Activated CD8-positive, alpha-beta memory T cell treated with anti-CD3 and anti-CD28 coated beads, Interleukin-2, amount 10 ng/mL, durations not matched to agents 7 days and 5 days (primary cell): ENCODE measurements around the gene ANKRD23. TPM values are rescaled to one million over a fixed set of nuclear protein-coding genes. Genes with fewer than 3 reads are reported as not detected.
"Not testable (repeated sequence)": the region's sequence is repeated elsewhere in the genome, so short reads cannot be mapped to it uniquely, and the experiment has no call there.

ENCODE experiments used
- ATAC-seq: fragments of 150-1000 bp; cut with Tn5 transposase; one replicate; pipeline ENCODE4 v1.10.0; 2021; ENCODE audit warnings: moderate library complexity
- CTCF ChIA-PET: fragments of 350-600 bp; sonication (Branson Sonifier 250); formaldehyde crosslinking; loops from one replicate; lab custom pipeline; 2021; ENCODE audit warnings: antibody characterized with exemption; lab: Charles Lee
- DNase-seq: peaks from one replicate; pipeline ENCODE4 v3.0.0-alpha.2; 2020
- H3K27ac Mint-ChIP-seq: one replicate; pipeline ENCODE4 v1.8.0; 2021; ENCODE audit warnings: mild to moderate bottlenecking, mixed read lengths
- H3K27me3 Mint-ChIP-seq: one replicate; pipeline ENCODE4 v1.8.0; 2021; ENCODE audit warnings: mixed read lengths
- H3K36me3 Mint-ChIP-seq: one replicate; pipeline ENCODE4 v1.8.0; 2021; ENCODE audit warnings: mild to moderate bottlenecking, mixed read lengths
- H3K4me1 Mint-ChIP-seq: one replicate; pipeline ENCODE4 v1.8.0; 2021; ENCODE audit warnings: mixed read lengths
- H3K4me3 Mint-ChIP-seq: one replicate; pipeline ENCODE4 v1.8.0; 2021; ENCODE audit warnings: mild to moderate bottlenecking, moderate library complexity, mixed read lengths
- H3K9me3 Mint-ChIP-seq: one replicate; pipeline ENCODE4 v1.8.0; 2022; ENCODE audit warnings: low read depth, mixed read lengths
- total RNA-seq, 2 experiments: library from RNA; stranded (reverse); gene quantifications; one replicate each; pipeline ENCODE4 v1.2.3, GENCODE V29; 2021

ANKRD23 gene
- 10 to 100 TPM; 10.4 to 14.8 TPM for total RNA-seq

GRCh38 chr2:96843538-96844268, at the start of gene ANKRD23:
Gene ANKRD23, minus strand, starts transcription at chr2:96844021. Its CDS starts 29 bp downstream, at chr2:96843992.
- H3K4me1 Mint-ChIP-seq, result peaks cover 27% of the 10 kb centered on the region
- H3K27me3 Mint-ChIP-seq, result no peaks in the 10 kb centered on the region
- ATAC-seq (no peak), DNase-seq (no peak)
- CTCF ChIA-PET, result interaction anchor here (2.2 kb wide), 1 partner anchor 13 kb away, joined by 12 read pairs; the partner anchor contains the start of gene ANKRD39
- no peaks in the 10 kb centered on the region for H3K9me3 Mint-ChIP-seq
- H3K27ac Mint-ChIP-seq, result no peak within 1 kb of the TSS
- H3K4me3 Mint-ChIP-seq, result no peak within 1 kb of the TSS
- H3K36me3 Mint-ChIP-seq, result peaks cover 20% of the 10 kb centered on the region

- CTCF ChIA-PET, result interaction anchor here (0.9 to 1.4 kb wide), 3 partner anchors 34 to 70 kb away, joined by 3 to 4 read pairs (median 4); partner anchors contain the start of gene ANKRD39
- no peaks in the 10 kb centered on the region for H3K27me3 Mint-ChIP-seq
- DNase-seq, result no peak
- H3K4me3 Mint-ChIP-seq, result no peak overlapping the region
- no peak overlapping the region for H3K27ac Mint-ChIP-seq
- no peaks in the 10 kb centered on the region for H3K36me3 Mint-ChIP-seq
- no peaks in the 10 kb centered on the region for H3K9me3 Mint-ChIP-seq
- peak; percentile 35 for ATAC-seq
- peaks cover 8% of the 10 kb centered on the region for H3K4me1 Mint-ChIP-seq
These were observed 47.9 kb upstream of the ANKRD23 start for GRCh38 chr2:96891591-96892333.

- Mint-ChIP-seq H3K9me3 (no peaks in the 10 kb centered on the region), H3K36me3 (no peaks in the 10 kb centered on the region), H3K4me3 (no peak overlapping the region), H3K4me1 (peaks cover 6% of the 10 kb centered on the region), H3K27ac (no peak overlapping the region), H3K27me3 (no peaks in the 10 kb centered on the region)
- DNase-seq, result no peak
- no peak for ATAC-seq
- CTCF ChIA-PET, result interaction anchor here (0.9 to 1.2 kb wide), 3 partner anchors 10 to 60 kb away, joined by 3 to 4 read pairs (median 3); partner anchors contain the start of gene ANKRD39
These were observed 47.0 kb upstream of the ANKRD23 start for GRCh38 chr2:96890726-96891385.

GRCh38 chr2:96890252-96890651, 46.4 kb upstream of the ANKRD23 start:
- Mint-ChIP-seq H3K36me3 (no peaks in the 10 kb centered on the region), H3K9me3 (no peaks in the 10 kb centered on the region), H3K27ac (no peak overlapping the region), H3K4me1 (peaks cover 6% of the 10 kb centered on the region), H3K4me3 (no peak overlapping the region), H3K27me3 (no peaks in the 10 kb centered on the region)
- CTCF ChIA-PET, result interaction anchor here (1.2 to 1.4 kb wide), 2 partner anchors 10 to 12 kb away, joined by 3 read pairs; no protein-coding TSS in a partner anchor
- ATAC-seq (no peak), DNase-seq (no peak)

- not testable (repeated sequence) for H3K4me1 Mint-ChIP-seq, DNase-seq, H3K27ac Mint-ChIP-seq, ATAC-seq, H3K4me3 Mint-ChIP-seq, H3K27me3 Mint-ChIP-seq, H3K9me3 Mint-ChIP-seq, H3K36me3 Mint-ChIP-seq
- CTCF ChIA-PET, result interaction anchor here (1.4 kb wide), 1 partner anchor 13 kb away, joined by 3 read pairs; no protein-coding TSS in a partner anchor
These were observed 45.7 kb upstream of the ANKRD23 start for GRCh38 chr2:96889502-96889901.

- Mint-ChIP-seq H3K36me3 (no peaks in the 10 kb centered on the region), H3K4me1 (peaks cover 6% of the 10 kb centered on the region), H3K27me3 (no peaks in the 10 kb centered on the region), H3K4me3 (no peak overlapping the region), H3K9me3 (no peaks in the 10 kb centered on the region), H3K27ac (no peak overlapping the region)
- ATAC-seq (no peak), DNase-seq (no peak)
- CTCF ChIA-PET, result interaction anchor here (0.7 kb wide), 1 partner anchor 30 kb away, joined by 3 read pairs; the partner anchor contains the start of gene ANKRD39
These were observed 44.5 kb upstream of the ANKRD23 start for GRCh38 chr2:96888072-96889011.

GRCh38 chr2:96887493-96888012, 43.7 kb upstream of the ANKRD23 start:
- Mint-ChIP-seq H3K27ac (no peak overlapping the region), H3K36me3 (no peaks in the 10 kb centered on the region), H3K27me3 (no peaks in the 10 kb centered on the region), H3K4me3 (no peak overlapping the region), H3K4me1 (peaks cover 6% of the 10 kb centered on the region), H3K9me3 (no peaks in the 10 kb centered on the region)
- no peak for DNase-seq
- ATAC-seq, result no peak
- CTCF ChIA-PET, result interaction anchor here (0.7 kb wide), 1 partner anchor 30 kb away, joined by 3 read pairs; the partner anchor contains the start of gene ANKRD39

GRCh38 chr2:96885432-96886347, 41.9 kb upstream of the ANKRD23 start:
- Mint-ChIP-seq H3K36me3 (no peaks in the 10 kb centered on the region), H3K27me3 (no peaks in the 10 kb centered on the region), H3K27ac (no peak overlapping the region), H3K4me3 (no peak overlapping the region), H3K4me1 (no peaks in the 10 kb centered on the region), H3K9me3 (no peaks in the 10 kb centered on the region)
- DNase-seq (no peak), ATAC-seq (no peak)
- CTCF ChIA-PET, result interaction anchor here (1.8 kb wide), 1 partner anchor 17 kb away, joined by 4 read pairs; no protein-coding TSS in a partner anchor

GRCh38 chr2:96884299-96885094, 40.7 kb upstream of the ANKRD23 start:
- no peaks in the 10 kb centered on the region for H3K9me3 Mint-ChIP-seq
- DNase-seq (no peak), ATAC-seq (no peak)
- no peak overlapping the region for H3K27ac Mint-ChIP-seq
- no peaks in the 10 kb centered on the region for H3K4me1 Mint-ChIP-seq
- H3K4me3 Mint-ChIP-seq, result no peak overlapping the region
- CTCF ChIA-PET, result interaction anchor here (1.2 to 1.8 kb wide), 2 partner anchors 16 to 27 kb away, joined by 4 read pairs; partner anchors contain the start of gene ANKRD39
- no peaks in the 10 kb centered on the region for H3K27me3 Mint-ChIP-seq
- H3K36me3 Mint-ChIP-seq, result no peaks in the 10 kb centered on the region

GRCh38 chr2:96883306-96883705, 39.5 kb upstream of the ANKRD23 start:
- H3K4me1 Mint-ChIP-seq, result no peaks in the 10 kb centered on the region
- no peaks in the 10 kb centered on the region for H3K9me3 Mint-ChIP-seq
- ATAC-seq (no peak), DNase-seq (no peak)
- no peaks in the 10 kb centered on the region for H3K36me3 Mint-ChIP-seq
- no peak overlapping the region for H3K27ac Mint-ChIP-seq
- H3K27me3 Mint-ChIP-seq, result no peaks in the 10 kb centered on the region
- no peak overlapping the region for H3K4me3 Mint-ChIP-seq
- CTCF ChIA-PET, result no interaction called here

GRCh38 chr2:96882906-96883305, 39.1 kb upstream of the ANKRD23 start:
- Mint-ChIP-seq H3K27ac (no peak overlapping the region), H3K9me3 (no peaks in the 10 kb centered on the region), H3K27me3 (no peaks in the 10 kb centered on the region), H3K4me1 (no peaks in the 10 kb centered on the region), H3K36me3 (no peaks in the 10 kb centered on the region), H3K4me3 (no peak overlapping the region)
- no peak for ATAC-seq
- CTCF ChIA-PET, result interaction anchor here (1.2 kb wide), 1 partner anchor 68 kb away, joined by 4 read pairs; no protein-coding TSS in a partner anchor
- no peak for DNase-seq
